ENCODE data around the gene TXNRD1.

The TXNRD1 gene

GRCh38 chr12:104243971-104244370 is 28.4 kb downstream of the TXNRD1 start:
- Histone ChIP-seq H3K9me3 (ENCODE audit: control insufficient read depth, insufficient read depth, low read length) (no peaks in the 10 kb centered on the region), H3K27me3 (ENCODE audit: control insufficient read depth, low read length) (peaks cover 11% of the 10 kb centered on the region; the same call in 1 of the 2 replicates), H4K20me1 (ENCODE audit: control insufficient read depth, insufficient read depth, low read depth, low read length) (no peaks in the 10 kb centered on the region), H3K4me1 (ENCODE audit: control insufficient read depth, low read length) (no peaks in the 10 kb centered on the region), H3K4me2 (ENCODE audit: low read length) (no peak overlapping the region), H3K79me2 (ENCODE audit: control insufficient read depth, low read length) (no peaks in the 10 kb centered on the region), H3K9me2 (replicated peaks; ENCODE audit: control insufficient read depth, low read length) (no peaks in the 10 kb centered on the region), H3K36me3 (ENCODE audit: control insufficient read depth, low read length) (no peaks in the 10 kb centered on the region), H3K27ac (ENCODE audit: low read depth, low read length) (no peak overlapping the region), H3K4me3 (ENCODE audit: low read length) (no peak overlapping the region), H3F3A (ENCODE audit: control insufficient read depth, insufficient read depth) (no peaks in the 10 kb centered on the region)
- no peak for TF ChIP-seq CTCF (IDR thresholded peaks at IDR 0.05; ENCODE audit: low read depth, low read length, poor library complexity, severe bottlenecking)
- TF ChIP-seq EZH2phosphoT487 (IDR thresholded peaks at IDR 0.05; ENCODE audit: borderline replicate concordance, low read length), result no peak

GRCh38 chr12:104247698-104248097 is 32.1 kb downstream of the TXNRD1 start:
- Histone ChIP-seq H3K27me3 (ENCODE audit: control insufficient read depth, low read length) (peaks cover 9% of the 10 kb centered on the region; the same call in 1 of the 2 replicates), H3K79me2 (ENCODE audit: control insufficient read depth, low read length) (no peaks in the 10 kb centered on the region), H3K4me2 (ENCODE audit: low read length) (no peak overlapping the region), H3K4me3 (ENCODE audit: low read length) (no peak overlapping the region), H3K9me3 (ENCODE audit: control insufficient read depth, insufficient read depth, low read length) (no peaks in the 10 kb centered on the region), H3K4me1 (ENCODE audit: control insufficient read depth, low read length) (no peaks in the 10 kb centered on the region), H3F3A (ENCODE audit: control insufficient read depth, insufficient read depth) (no peaks in the 10 kb centered on the region), H3K36me3 (ENCODE audit: control insufficient read depth, low read length) (no peaks in the 10 kb centered on the region), H3K27ac (ENCODE audit: low read depth, low read length) (no peak overlapping the region), H3K9me2 (replicated peaks; ENCODE audit: control insufficient read depth, low read length) (no peaks in the 10 kb centered on the region), H4K20me1 (ENCODE audit: control insufficient read depth, insufficient read depth, low read depth, low read length) (no peaks in the 10 kb centered on the region)
- no peak for TF ChIP-seq EZH2phosphoT487 (IDR thresholded peaks at IDR 0.05; ENCODE audit: borderline replicate concordance, low read length)
- TF ChIP-seq CTCF (IDR thresholded peaks at IDR 0.05; ENCODE audit: low read depth, low read length, poor library complexity, severe bottlenecking), result no peak

GRCh38 chr12:104248444-104248843 is 32.9 kb downstream of the TXNRD1 start:
- no peaks in the 10 kb centered on the region for H4K20me1 ChIP-seq (ENCODE audit: control insufficient read depth, insufficient read depth, low read depth, low read length)
- H3F3A ChIP-seq (ENCODE audit: control insufficient read depth, insufficient read depth), result no peaks in the 10 kb centered on the region
- H3K4me2 ChIP-seq (ENCODE audit: low read length), result no peak overlapping the region
- H3K9me3 ChIP-seq (ENCODE audit: control insufficient read depth, insufficient read depth, low read length), result no peaks in the 10 kb centered on the region
- H3K27me3 ChIP-seq (ENCODE audit: control insufficient read depth, low read length), result peaks cover 8% of the 10 kb centered on the region; the same call in 1 of the 2 replicates
- H3K4me1 ChIP-seq (ENCODE audit: control insufficient read depth, low read length), result peaks cover 6% of the 10 kb centered on the region
- no peak overlapping the region for H3K27ac ChIP-seq (ENCODE audit: low read depth, low read length)
- H3K9me2 ChIP-seq (replicated peaks; ENCODE audit: control insufficient read depth, low read length), result no peaks in the 10 kb centered on the region
- no peaks in the 10 kb centered on the region for H3K79me2 ChIP-seq (ENCODE audit: control insufficient read depth, low read length)
- no peak overlapping the region for H3K4me3 ChIP-seq (ENCODE audit: low read length)
- TF ChIP-seq EZH2phosphoT487 (IDR thresholded peaks at IDR 0.05; ENCODE audit: borderline replicate concordance, low read length), result no peak
- H3K36me3 ChIP-seq (ENCODE audit: control insufficient read depth, low read length), result no peaks in the 10 kb centered on the region

- Histone ChIP-seq H3K27ac (ENCODE audit: low read depth, low read length) (no peak overlapping the region), H3K9me3 (ENCODE audit: control insufficient read depth, insufficient read depth, low read length) (no peaks in the 10 kb centered on the region), H3K4me3 (ENCODE audit: low read length) (no peak overlapping the region), H3K79me2 (ENCODE audit: control insufficient read depth, low read length) (no peaks in the 10 kb centered on the region), H3K36me3 (ENCODE audit: control insufficient read depth, low read length) (no peaks in the 10 kb centered on the region), H3K27me3 (ENCODE audit: control insufficient read depth, low read length) (peaks cover 5% of the 10 kb centered on the region; the same call in 1 of the 2 replicates), H3K9me2 (replicated peaks; ENCODE audit: control insufficient read depth, low read length) (no peaks in the 10 kb centered on the region), H4K20me1 (ENCODE audit: control insufficient read depth, insufficient read depth, low read depth, low read length) (no peaks in the 10 kb centered on the region), H3K4me1 (ENCODE audit: control insufficient read depth, low read length) (peaks cover 11% of the 10 kb centered on the region), H3F3A (ENCODE audit: control insufficient read depth, insufficient read depth) (0 out of 2 replicates have a peak, but pooled peaks cover 1% of the 10 kb centered on the region), H3K4me2 (ENCODE audit: low read length) (no peak overlapping the region)
- TF ChIP-seq EZH2phosphoT487 (IDR thresholded peaks at IDR 0.05; ENCODE audit: borderline replicate concordance, low read length), result no peak
- no peak for TF ChIP-seq CTCF (IDR thresholded peaks at IDR 0.05; ENCODE audit: low read depth, low read length, poor library complexity, severe bottlenecking)
These were observed 33.4 kb downstream of the TXNRD1 start for GRCh38 chr12:104249017-104249416.

Measured in DOHH2 (cell line).